ENCODE measurements around the gene THSD4.

The THSD4 gene

GRCh38 chr15:71323584-71323983 lies 208.3 kb downstream of the THSD4 start:
- TF ChIP-seq ZFX (IDR thresholded peaks at IDR 0.05), result no peak
- TF ChIP-seq CTCF (conservative IDR thresholded peaks at IDR 0.05), result no peak
- H3K27ac ChIP-seq, result no peak overlapping the region

- H3K27ac ChIP-seq, result no peak overlapping the region
- TF ChIP-seq ZFX (IDR thresholded peaks at IDR 0.05), result no peak
- TF ChIP-seq CTCF (conservative IDR thresholded peaks at IDR 0.05), result no peak
Measured at GRCh38 chr15:71325481-71325880, 210.2 kb downstream of the THSD4 start.

GRCh38 chr15:71328453-71328852 lies 213.2 kb downstream of the THSD4 start:
- TF ChIP-seq ZFX (IDR thresholded peaks at IDR 0.05) (no peak), CTCF (conservative IDR thresholded peaks at IDR 0.05) (no peak)

GRCh38 chr15:71329041-71329440 lies 213.8 kb downstream of the THSD4 start:
- TF ChIP-seq CTCF (conservative IDR thresholded peaks at IDR 0.05), result no peak
- no peak for TF ChIP-seq ZFX (IDR thresholded peaks at IDR 0.05)
- H3K27ac ChIP-seq, result no peak overlapping the region

More at GRCh38 chr15:71328453-71328852, 213.2 kb downstream of the THSD4 start:
- H3K27ac ChIP-seq, result no peak overlapping the region

- H3K27ac ChIP-seq, result no peak overlapping the region
- TF ChIP-seq CTCF (conservative IDR thresholded peaks at IDR 0.05) (no peak), ZFX (IDR thresholded peaks at IDR 0.05) (no peak)
Measured at GRCh38 chr15:71329497-71330260, 214.4 kb downstream of the THSD4 start.

GRCh38 chr15:71330638-71331162 lies 215.4 kb downstream of the THSD4 start:
- no peak overlapping the region for H3K27ac ChIP-seq
- TF ChIP-seq ZFX (IDR thresholded peaks at IDR 0.05) (no peak), CTCF (conservative IDR thresholded peaks at IDR 0.05) (no peak)

GRCh38 chr15:71331173-71331572 lies 215.9 kb downstream of the THSD4 start:
- no peak for TF ChIP-seq CTCF (conservative IDR thresholded peaks at IDR 0.05)
- no peak for TF ChIP-seq ZFX (IDR thresholded peaks at IDR 0.05)
- no peak overlapping the region for H3K27ac ChIP-seq

Data from C4-2B (cell line).